HG02981 (cell line): ENCODE results near the gene COMMD4.
"Not testable (repeated sequence)": the region's sequence is repeated elsewhere in the genome, so short reads cannot be mapped to it uniquely, and the experiment has no call there.

Source experiments
- ATAC-seq: cut with Tn5 transposase; IDR thresholded peaks from one replicate; pipeline ENCODE4 v1.9.1; 2021; ENCODE audit warnings: mild to moderate bottlenecking, moderate library complexity; ENCODE audit not compliant: unreplicated experiment

The COMMD4 gene

DNA sequence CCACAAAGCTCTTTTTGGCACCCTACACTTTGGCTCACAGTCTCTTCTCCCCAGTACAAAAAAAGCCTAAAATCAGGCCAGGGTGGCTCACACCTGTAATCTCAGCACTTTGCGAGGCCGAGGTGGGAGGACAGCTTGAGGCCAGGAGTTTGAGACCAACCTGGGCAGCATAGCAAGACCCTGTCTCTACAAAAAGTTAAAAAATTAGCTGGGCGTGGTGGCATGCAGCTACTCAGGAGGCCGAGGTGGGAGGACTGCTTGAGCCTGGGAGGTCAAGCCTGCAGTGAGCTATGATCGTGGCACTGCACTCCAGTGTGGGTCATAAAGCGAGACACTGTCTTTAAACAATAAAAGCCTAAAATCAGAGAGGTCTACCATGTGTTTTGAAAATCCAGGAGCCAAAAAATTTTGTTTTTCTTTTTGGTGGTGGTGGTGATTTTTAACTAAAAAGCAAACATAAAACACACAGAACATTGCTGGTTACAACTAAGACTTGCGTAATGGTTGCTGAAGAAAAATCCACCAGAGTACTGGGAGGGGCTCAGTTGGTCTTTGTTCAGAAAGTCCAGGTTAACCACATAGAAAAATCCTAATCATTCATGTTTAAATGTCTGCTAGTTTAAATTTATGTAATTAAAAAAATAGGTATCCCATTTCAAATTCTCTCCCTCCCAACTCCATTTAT is 34.2 kb downstream of the COMMD4 start:
- ATAC-seq = no peak

GRCh38 chr15:75371486-75371885 is 35.6 kb downstream of the COMMD4 start:
- ATAC-seq = no peak

- no peak for ATAC-seq
Observed at GRCh38 chr15:75371901-75372688, 36.2 kb downstream of the COMMD4 start.

DNA sequence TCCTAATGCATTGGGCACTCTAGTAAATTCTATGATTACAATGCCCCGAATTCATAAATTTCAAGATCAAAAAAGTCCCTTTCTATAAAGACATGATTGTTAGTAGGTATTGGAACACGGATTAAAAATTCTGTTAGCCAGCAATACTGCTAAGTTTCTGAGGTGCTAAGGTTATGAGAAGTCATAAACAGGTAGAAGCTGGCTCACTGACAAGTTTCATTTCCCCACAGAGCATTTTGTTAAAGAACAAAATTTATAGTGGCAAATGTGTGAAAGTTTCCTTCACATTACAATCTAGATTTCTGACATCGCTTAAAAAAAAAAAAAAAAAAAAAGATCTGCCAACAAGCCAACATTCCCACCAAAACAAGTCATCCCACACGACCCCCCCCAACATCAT is 44.9 kb downstream of the COMMD4 start:
- no peak for ATAC-seq

- not testable (repeated sequence) for ATAC-seq
Observed at GRCh38 chr15:75383986-75384385, 48.1 kb downstream of the COMMD4 start.
